Effector memory CD4-positive, alpha-beta T cell (primary cell): ENCODE data around the gene CYSRT1.

Experiments used
- DNase-seq, 3 donors: peaks; one replicate each; pipeline ENCODE4 v3.0.0-alpha.2; 2020
- H3K27ac ChIP-seq: 2 replicates; pipeline ENCODE4 v1.7.0; 2013; ENCODE audit warnings: mild to moderate bottlenecking, low read length, moderate library complexity; ENCODE audit not compliant: insufficient read depth, poor library complexity, severe bottlenecking
- H3K27me3 ChIP-seq: replicated peaks from 2 replicates; pipeline ENCODE4 v1.7.0; 2013; ENCODE audit warnings: mild to moderate bottlenecking, low read length; ENCODE audit not compliant: insufficient read depth, control insufficient read depth, poor library complexity, severe bottlenecking
- H3K36me3 ChIP-seq: 2 replicates; pipeline ENCODE4 v1.7.0; 2013; ENCODE audit warnings: mild to moderate bottlenecking, low read length, moderate library complexity; ENCODE audit not compliant: control insufficient read depth, insufficient read depth
- H3K4me1 ChIP-seq: 2 replicates; pipeline ENCODE4 v1.7.0; 2013; ENCODE audit warnings: low read length, mild to moderate bottlenecking; ENCODE audit not compliant: control insufficient read depth, insufficient read depth, poor library complexity, severe bottlenecking
- H3K4me3 ChIP-seq: 2 replicates; pipeline ENCODE4 v1.7.0; 2013; ENCODE audit warnings: low read length, low read depth, mild to moderate bottlenecking; ENCODE audit not compliant: insufficient read depth, poor library complexity, severe bottlenecking
- H3K9me3 ChIP-seq: 2 replicates; pipeline ENCODE4 v1.7.0; 2013; ENCODE audit warnings: mild to moderate bottlenecking, low read length, moderate library complexity; ENCODE audit not compliant: control insufficient read depth

CYSRT1 gene

GRCh38 chr9:137273611-137274320 lies 48.8 kb downstream of the CYSRT1 start:
- no peak overlapping the region for H3K4me3 ChIP-seq
- no peak for DNase-seq
- H3K4me1 ChIP-seq = peaks cover 18% of the 10 kb centered on the region
- peaks cover 28% of the 10 kb centered on the region for H3K36me3 ChIP-seq
- H3K9me3 ChIP-seq = no peaks in the 10 kb centered on the region
- H3K27me3 ChIP-seq = no peaks in the 10 kb centered on the region
- H3K27ac ChIP-seq = no peak overlapping the region

- no peaks in the 10 kb centered on the region for H3K9me3 ChIP-seq
- peaks cover 18% of the 10 kb centered on the region for H3K4me1 ChIP-seq
- H3K27ac ChIP-seq = no peak overlapping the region
- no peak overlapping the region for H3K4me3 ChIP-seq
- DNase-seq = no peak
- peaks cover 21% of the 10 kb centered on the region for H3K36me3 ChIP-seq
- no peaks in the 10 kb centered on the region for H3K27me3 ChIP-seq
These were observed 50.2 kb downstream of the CYSRT1 start for GRCh38 chr9:137275203-137275587.
